B cell (primary cell): Measurements from ENCODE around the gene SH3TC1. TPM values are rescaled to one million over a fixed set of nuclear protein-coding genes. Genes with fewer than 3 reads are reported as not detected.

Source experiments
- ATAC-seq: fragments of 200-7000 bp; cut with Tn5 transposase; one replicate; pipeline ENCODE4 v1.10.0; 2021; ENCODE audit warnings: low read depth, mild to moderate bottlenecking, moderate number of reproducible peaks, moderate library complexity
- CTCF ChIA-PET: fragments of 350-600 bp; sonication (Branson Sonifier 250); formaldehyde crosslinking; loops from one replicate; lab custom pipeline; 2021; ENCODE audit warnings: antibody characterized with exemption, inconsistent platforms; lab: Charles Lee
- POLR2A ChIA-PET: fragments of 350-600 bp; sonication (Branson Sonifier 250); formaldehyde crosslinking; loops from one replicate; lab custom pipeline; 2021; ENCODE audit warnings: antibody characterized with exemption; lab: Charles Lee
- DNase-seq: peaks from one replicate; pipeline ENCODE4 v3.0.0; 2013
- H2AFZ ChIP-seq: 2 replicates; pipeline ENCODE4 v1.6.1; 2012; ENCODE audit warnings: mild to moderate bottlenecking, low read depth, low read length; ENCODE audit not compliant: insufficient read depth, poor library complexity, severe bottlenecking
- H3K27ac ChIP-seq, 2 donors: 1 replicate in 1 of 2; 2 replicates in 1 of 2; pipeline ENCODE4 v1.5.1; 2012 to 2013; ENCODE audit warnings: low read length in 2 of 2, mild to moderate bottlenecking in 2 of 2, moderate library complexity in 1 of 2
- H3K27me3 ChIP-seq, 4 experiments: fragments of 200-600 bp in 1 of 4; sonication (generic) in 1 of 4; replicated peaks in 1 of 4; 1 replicate in 2 of 4; 2 replicates in 2 of 4; pipeline versions ENCODE4 v1.6.1 to v1.7.0; 2013 to 2016; ENCODE audit warnings: low read length in 3 of 4, mild to moderate bottlenecking in 2 of 4, mixed read lengths in 1 of 4, moderate library complexity in 1 of 4; ENCODE audit not compliant: insufficient read depth in 4 of 4, control insufficient read depth in 3 of 4; ENCODE audit errors: control extremely low read depth in 1 of 4
- H3K36me3 ChIP-seq, 2 experiments: replicated peaks in 1 of 2; 1 replicate in 1 of 2; 2 replicates in 1 of 2; pipeline versions ENCODE4 v1.6.1 to v1.7.1; 2013; ENCODE audit warnings: low read length in 1 of 2; ENCODE audit not compliant: insufficient read depth in 2 of 2, control insufficient read depth in 1 of 2; ENCODE audit errors: control extremely low read depth in 1 of 2, extremely low read depth in 1 of 2
- H3K4me1 ChIP-seq, 2 donors: fragments of 200-600 bp in 1 of 2; sonication (generic) in 1 of 2; 1 replicate in 1 of 2; 2 replicates in 1 of 2; pipeline versions ENCODE4 v1.5.1 to v1.6.1; 2013 to 2017; ENCODE audit warnings: low read length in 2 of 2; ENCODE audit not compliant: control insufficient read depth in 2 of 2, insufficient read depth in 2 of 2
- H3K4me2 ChIP-seq: replicated peaks from 2 replicates; pipeline ENCODE3; 2012; ENCODE audit warnings: mild to moderate bottlenecking, low read depth, low read length; ENCODE audit not compliant: poor library complexity, severe bottlenecking
- H3K4me3 ChIP-seq, 5 experiments: fragments of 200-600 bp in 1 of 5; sonication (generic) in 1 of 5; 1 replicate in 3 of 5; 2 replicates in 2 of 5; pipeline versions ENCODE4 v1.5.1 to v1.7.0; 2011 to 2016; ENCODE audit warnings: low read length in 4 of 5, mild to moderate bottlenecking in 4 of 5, low read depth in 2 of 5, control low read depth in 1 of 5, moderate library complexity in 1 of 5; ENCODE audit not compliant: insufficient read depth in 1 of 5; ENCODE audit errors: control extremely low read depth in 1 of 5, extremely low read depth in 1 of 5
- H3K79me2 ChIP-seq: fragments of 200-600 bp; sonication (generic); one replicate; pipeline ENCODE4 v1.6.0; 2016; ENCODE audit warnings: low read length; ENCODE audit not compliant: control insufficient read depth, insufficient read depth
- H3K9ac ChIP-seq: fragments of 200-600 bp; sonication (generic); 2 replicates; pipeline ENCODE4 v1.6.1; 2017; ENCODE audit warnings: mild to moderate bottlenecking, low read length, moderate library complexity
- H3K9me3 ChIP-seq, 3 donors: one replicate each; pipeline versions ENCODE4 v1.6.1 to v1.7.1; 2013; ENCODE audit warnings: low read length in 2 of 3; ENCODE audit not compliant: control insufficient read depth in 2 of 3, insufficient read depth in 1 of 3; ENCODE audit errors: control extremely low read depth in 1 of 3
- H4K20me1 ChIP-seq: 2 replicates; pipeline ENCODE4 v1.6.0; 2012; ENCODE audit warnings: mild to moderate bottlenecking, low read length; ENCODE audit not compliant: insufficient read depth, control insufficient read depth, poor library complexity, severe bottlenecking
- H3K27ac Mint-ChIP-seq: one replicate; pipeline ENCODE4 v1.8.0; 2021; ENCODE audit warnings: mixed read lengths
- H3K27me3 Mint-ChIP-seq: one replicate; pipeline ENCODE4 v1.8.0; 2021; ENCODE audit warnings: mixed read lengths
- H3K4me1 Mint-ChIP-seq: one replicate; pipeline ENCODE4 v1.8.0; 2021; ENCODE audit warnings: mixed read lengths
- H3K4me3 Mint-ChIP-seq: one replicate; pipeline ENCODE4 v1.8.0; 2021; ENCODE audit warnings: mixed read lengths
- H3K9me3 Mint-ChIP-seq: one replicate; pipeline ENCODE4 v1.8.0; 2022; ENCODE audit warnings: mixed read lengths; ENCODE audit not compliant: insufficient read depth
- CTCF ChIP-seq: fragments of 200-600 bp; IDR thresholded peaks from one replicate; pipeline ENCODE4 v1.8.0; 2022; ENCODE audit warnings: antibody characterized with exemption, mild to moderate bottlenecking
- EZH2 ChIP-seq: IDR thresholded peaks from 2 replicates; pipeline ENCODE4 v1.6.1; 2012; ENCODE audit warnings: borderline replicate concordance, low read depth, mild to moderate bottlenecking, moderate library complexity, low read length; ENCODE audit not compliant: insufficient read depth, poor library complexity, severe bottlenecking
- WGBS: methylation state at CpG from one replicate; pipeline ENCODE4 v1.1.5; 2013; ENCODE audit warnings: missing lambda C conversion rate; ENCODE audit not compliant: insufficient coverage; 5-methylcytosine and 5-hydroxymethylcytosine counted together
- intact Hi-C: fragments of 100-400 bp; cut with micrococcal nuclease; formaldehyde crosslinking; loops from one replicate; pipeline ENCODE4 v1.10.0; 2022
- polyA plus RNA-seq: library from polyadenylated mRNA; depleted of rRNA; stranded (reverse); fragments of >200 nt; gene quantifications from 2 replicates; pipeline ENCODE4 v1.2.3, GENCODE V29; 2012
- total RNA-seq, 2 donors: library from RNA; stranded (reverse); fragments of 120-200 nt in 1 of 2; gene quantifications; 1 replicate in 1 of 2; 2 replicates in 1 of 2; pipeline versions ENCODE4 v1.2.3 to v1.2.4, GENCODE V29; 2013 to 2022

The SH3TC1 gene
- total and polyA plus RNA-seq, 2 donors (not counting 1 experiment from before 2014, with no cell fraction given): 63.8 to 388 TPM

GRCh38 chr4:8235686-8236085 is 36.6 kb downstream of the SH3TC1 start:
- ATAC-seq (no peak), DNase-seq (no peak)
- peaks cover 95% of the 10 kb centered on the region for H4K20me1 ChIP-seq
- Mint-ChIP-seq H3K27ac (no peak overlapping the region), H3K4me3 (no peak overlapping the region), H3K4me1 (peaks cover 32% of the 10 kb centered on the region), H3K27me3 (no peaks in the 10 kb centered on the region), H3K9me3 (no peaks in the 10 kb centered on the region)
- H3K27me3 ChIP-seq: no peaks in the 10 kb centered on the region
- H3K27ac ChIP-seq: no peak overlapping the region
- H3K9ac ChIP-seq: no peak overlapping the region
- no peak overlapping the region for H2AFZ ChIP-seq
- peaks cover 0 to 7% (median 0%) of the 10 kb centered on the region in 3 donors for H3K9me3 ChIP-seq
- H3K36me3 ChIP-seq: peaks cover 16 to 87% of the 10 kb centered on the region in 2 experiments
- ChIA-PET CTCF (interaction anchor here (1.1 to 1.7 kb wide), 2 partner anchors 14 to 59 kb away, joined by 3 to 6 read pairs; no protein-coding TSS in a partner anchor), POLR2A (no interaction called here)
- H3K4me1 ChIP-seq: peaks cover 0 to 41% of the 10 kb centered on the region in 2 donors
- no peak overlapping the region for H3K4me2 ChIP-seq
- intact Hi-C loops: no loop called here
- peaks cover 36% of the 10 kb centered on the region for H3K79me2 ChIP-seq
- no peak for TF ChIP-seq EZH2
- TF ChIP-seq CTCF: no peak
- H3K4me3 ChIP-seq: no peak overlapping the region
- WGBS: 95% methylated on average over 12 of the region's 12 CpGs

GRCh38 chr4:8236106-8236919 is 37.2 kb downstream of the SH3TC1 start:
- no peak overlapping the region for H3K4me3 Mint-ChIP-seq
- WGBS: 87% methylated on average over 24 of the region's 24 CpGs
- Histone ChIP-seq H3K4me1 (peaks cover 0 to 35% of the 10 kb centered on the region in 2 donors), H4K20me1 (peaks cover 95% of the 10 kb centered on the region), H3K4me2 (no peak overlapping the region), H3K79me2 (peaks cover 36% of the 10 kb centered on the region), H3K27ac (no peak overlapping the region), H2AFZ (no peak overlapping the region), H3K9ac (no peak overlapping the region), H3K27me3 (no peaks in the 10 kb centered on the region), H3K9me3 (peaks cover 0 to 7% (median 0%) of the 10 kb centered on the region in 3 donors), H3K36me3 (peaks cover 16 to 92% of the 10 kb centered on the region in 2 experiments), H3K4me3 (no peak overlapping the region)
- TF ChIP-seq CTCF (no peak), EZH2 (no peak)
- ChIA-PET CTCF (interaction anchor here (1.7 to 2.4 kb wide), 2 partner anchors 60 kb away, joined by 6 to 11 read pairs; no protein-coding TSS in a partner anchor), POLR2A (interaction anchor here (2.0 kb wide), 1 partner anchor 37 kb away, joined by 6 read pairs; the partner anchor contains the start of gene SH3TC1)
- intact Hi-C loops: no loop called here
- H3K27ac Mint-ChIP-seq: no peak overlapping the region
- ATAC-seq: no peak
- no peaks in the 10 kb centered on the region for H3K27me3 Mint-ChIP-seq
- peaks cover 26% of the 10 kb centered on the region for H3K4me1 Mint-ChIP-seq
- DNase-seq: no peak
- no peaks in the 10 kb centered on the region for H3K9me3 Mint-ChIP-seq
